ENCODE measurements around the gene EID2. TPM values are rescaled to one million over a fixed set of nuclear protein-coding genes. Genes with fewer than 3 reads are reported as not detected.

The EID2 gene
- total RNA-seq, 4 donors from 2014 or later: 14.0 to 27.3 (median 23.4) TPM

GRCh38 chr19:39494661-39495060 is 45.3 kb downstream of the EID2 start:
- Histone ChIP-seq H3K4me3 (no peak overlapping the region), H3K27me3 (peaks cover 0 to 41% of the 10 kb centered on the region in 2 donors), H3K4me1 (peaks cover 0 to 18% (median 10%) of the 10 kb centered on the region in 4 donors), H3K36me3 (peaks cover 0 to 28% (median 5%) of the 10 kb centered on the region in 3 donors), H3K27ac (no peak overlapping the region), H3K9me3 (no peaks in the 10 kb centered on the region)
- DNase-seq (ENCODE audit: low spot score in 2 of 2): no peak
- no peak for TF ChIP-seq EP300 (IDR thresholded peaks at IDR 0.05)
- TF ChIP-seq CTCF (IDR thresholded peaks at IDR 0.05): no peak
- TF ChIP-seq POLR2A (IDR thresholded peaks at IDR 0.05): no peak
- WGBS, 2 donors: 57 to 67% methylated on average over 5 of the region's 5 CpGs

- Histone ChIP-seq H3K27me3 (peaks cover 0 to 22% of the 10 kb centered on the region in 2 donors), H3K27ac (no peak overlapping the region), H3K9me3 (no peaks in the 10 kb centered on the region), H3K4me1 (peaks cover 0 to 3% (median under 1%) of the 10 kb centered on the region in 4 donors), H3K36me3 (peaks cover 0 to 46% (median 19%) of the 10 kb centered on the region in 3 donors), H3K4me3 (no peak overlapping the region)
- 66 to 79% methylated on average over 3 of the region's 3 CpGs for WGBS, 2 donors
- no peak for DNase-seq (ENCODE audit: low spot score in 2 of 2)
- TF ChIP-seq POLR2A (IDR thresholded peaks at IDR 0.05): no peak
Observed at GRCh38 chr19:39492788-39493187, 47.2 kb downstream of the EID2 start.

GRCh38 chr19:39492225-39492624 is 47.7 kb downstream of the EID2 start:
- H3K4me1 ChIP-seq: no peaks in the 10 kb centered on the region
- WGBS, 2 donors: 95 to 97% methylated on average over 6 of the region's 6 CpGs
- no peak overlapping the region for H3K27ac ChIP-seq
- peaks cover 0 to 52% (median 19%) of the 10 kb centered on the region in 3 donors for H3K36me3 ChIP-seq
- no peak for DNase-seq (ENCODE audit: low spot score in 2 of 2)
- peaks cover 0 to 17% of the 10 kb centered on the region in 2 donors for H3K27me3 ChIP-seq
- H3K4me3 ChIP-seq: no peak overlapping the region
- TF ChIP-seq EP300 (IDR thresholded peaks at IDR 0.05): no peak
- TF ChIP-seq CTCF (IDR thresholded peaks at IDR 0.05): no peak
- TF ChIP-seq POLR2A (IDR thresholded peaks at IDR 0.05): no peak
- no peaks in the 10 kb centered on the region for H3K9me3 ChIP-seq

GRCh38 chr19:39489756-39490155 is 50.2 kb downstream of the EID2 start:
- DNase-seq (ENCODE audit: low spot score in 2 of 2): no peak
- Histone ChIP-seq H3K36me3 (peaks cover 3 to 77% (median 29%) of the 10 kb centered on the region in 3 donors), H3K27me3 (no peaks in the 10 kb centered on the region), H3K4me3 (no peak overlapping the region), H3K4me1 (no peaks in the 10 kb centered on the region), H3K9me3 (no peaks in the 10 kb centered on the region), H3K27ac (no peak overlapping the region)
- WGBS, 2 donors: 72 to 73% methylated on average over 10 of the region's 10 CpGs
- no peak for TF ChIP-seq EP300 (IDR thresholded peaks at IDR 0.05)
- TF ChIP-seq POLR2A (IDR thresholded peaks at IDR 0.05): no peak
- TF ChIP-seq CTCF (IDR thresholded peaks at IDR 0.05): no peak

Small RNAs within 50 kb of the gene (small RNA-seq; reads per million reads assigned to genes)
- gene RPS29P24: not detected

Other genes with a start within 250 kb of the EID2 start
- not detected for gene IFNL1, start 243.8 kb downstream of the EID2 start, total RNA-seq
- gene LRFN1, start 219.3 kb downstream of the EID2 start, total RNA-seq: 1 to 10 TPM in 2 of 4 donors, under 1 TPM in 2; 0.30 to 2.4 (median 1.4) TPM
- 10 to 100 TPM in 3 of 4 donors, 1 to 10 TPM in 1; 8.4 to 36.5 (median 18.2) TPM for gene GMFG, start 204.1 kb downstream of the EID2 start, total RNA-seq
- 100 to 1,000 TPM; 103 to 193 (median 115) TPM for gene SAMD4B, start 197.7 kb downstream of the EID2 start, total RNA-seq
- gene PAF1, start 149.1 kb downstream of the EID2 start, total RNA-seq: 10 to 100 TPM; 30.8 to 48.3 (median 44.3) TPM
- gene MED29, start 148.8 kb downstream of the EID2 start, total RNA-seq: 10 to 100 TPM; 32.9 to 52.5 (median 37.6) TPM
- gene ZFP36, start 133.3 kb downstream of the EID2 start, total RNA-seq: 100 to 1,000 TPM; 125 to 274 (median 178) TPM
- gene PLEKHG2, start 127.5 kb downstream of the EID2 start, total RNA-seq: 10 to 100 TPM; 20.1 to 62.1 (median 35.6) TPM
- gene RPS16, start 104.2 kb downstream of the EID2 start, total RNA-seq: 1,000 to 10,000 TPM; 1,048 to 1,762 (median 1,462) TPM
- gene SUPT5H, start 94.6 kb downstream of the EID2 start, total RNA-seq: 100 to 1,000 TPM in 3 of 4 donors, 10 to 100 TPM in 1; 94.4 to 120 (median 106) TPM
- 10 to 100 TPM; 38.4 to 65.5 (median 55.4) TPM for gene TIMM50, start 59.3 kb downstream of the EID2 start, total RNA-seq
- gene DLL3, start 41.2 kb downstream of the EID2 start, total RNA-seq: not detected
- gene SELENOV, start 25.0 kb downstream of the EID2 start, total RNA-seq: not detected
- 10 to 100 TPM in 1 of 4 donors, 1 to 10 TPM in 3; 3.0 to 10.2 (median 7.0) TPM for gene EID2B, start 7.3 kb downstream of the EID2 start, total RNA-seq
- not detected for gene LGALS13, start 62.4 kb upstream of the EID2 start, total RNA-seq
- gene LGALS16, start 115.8 kb upstream of the EID2 start, total RNA-seq: not detected
- gene LGALS14, start 164.3 kb upstream of the EID2 start, total RNA-seq: not detected
- gene CLC, start 197.9 kb upstream of the EID2 start, total RNA-seq: not detected
- not detected for gene LEUTX, start 238.7 kb upstream of the EID2 start, total RNA-seq

Measured in tibial nerve (tissue), 4 donors.